ENCODE measurements around the gene SYNM. TPM values are rescaled to one million over a fixed set of nuclear protein-coding genes. Genes with fewer than 3 reads are reported as not detected.
"Not testable (repeated sequence)": the region's sequence is repeated elsewhere in the genome, so short reads cannot be mapped to it uniquely, and the experiment has no call there.

Gene SYNM
- total RNA-seq, 1 experiment from 2014 or later: 3.3 TPM

DNA sequence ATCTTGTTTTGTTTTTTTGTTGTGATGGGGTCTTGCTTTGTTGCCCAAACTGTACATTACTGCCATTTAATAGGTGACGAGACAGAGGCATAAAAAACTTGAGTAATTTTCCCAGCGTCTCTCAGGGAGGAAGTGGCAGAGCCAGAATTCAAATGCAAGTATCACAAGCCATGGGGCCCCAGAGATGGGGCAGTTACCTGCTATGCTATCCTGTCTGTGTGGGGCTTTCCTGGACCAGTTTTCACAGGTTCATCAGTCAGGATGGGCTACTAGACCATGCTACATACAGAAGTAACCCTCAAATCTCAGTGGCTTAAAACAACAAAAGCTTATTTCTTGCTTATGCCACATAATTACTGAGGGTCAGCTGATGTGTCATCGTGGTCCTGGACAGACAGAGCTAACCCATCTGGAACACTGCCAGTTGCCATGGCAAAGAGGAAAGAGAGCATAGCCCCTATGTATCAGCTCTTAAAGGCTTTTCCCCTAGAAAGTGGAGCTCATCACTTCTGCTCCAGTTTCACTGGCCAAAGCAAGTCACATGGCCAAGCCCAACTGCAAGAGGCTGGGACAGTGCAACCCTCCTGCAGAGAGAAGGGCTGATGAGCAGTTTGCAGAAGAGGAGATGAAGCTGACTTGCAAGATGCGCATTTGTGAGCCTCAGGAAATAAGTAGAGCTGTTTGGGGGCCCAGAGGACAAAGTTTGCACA lies 31.7 kb upstream of the SYNM start:
- intact Hi-C loops (cut with micrococcal nuclease): no loop called here
- RAD21 ChIA-PET (ENCODE audit: low non-redundant PET in 1 of 2, low total read pairs in 2 of 2, uncharacterized antibody in 2 of 2, unreplicated experiment in 2 of 2): no interaction called here
- Histone ChIP-seq H3K9me2 (ENCODE audit: insufficient read depth) (no peaks in the 10 kb centered on the region), H3K27ac (ENCODE audit: low read depth, low read length) (no peak overlapping the region), H3K27me3 (ENCODE audit: insufficient read depth, low read length) (no peaks in the 10 kb centered on the region), H4K20me1 (ENCODE audit: insufficient read depth) (no peaks in the 10 kb centered on the region), H3K9me3 (ENCODE audit: control insufficient read depth in 1 of 2, insufficient read depth in 1 of 2, low read depth in 1 of 2, low read length in 2 of 2) (no peaks in the 10 kb centered on the region), H3K4me2 (ENCODE audit: low read length) (no peak overlapping the region), H3K36me3 (ENCODE audit: control insufficient read depth in 1 of 2, insufficient read depth in 2 of 2, low read length in 2 of 2) (no peaks in the 10 kb centered on the region), H3K4me1 (ENCODE audit: control insufficient read depth in 1 of 2, insufficient read depth in 2 of 2, low read length in 2 of 2) (peaks cover 0 to 8% of the 10 kb centered on the region in 2 experiments; a peak in 3 of 4 replicates), H2AFZ (ENCODE audit: low read depth, low read length, poor library complexity, severe bottlenecking) (no peak overlapping the region), H3K4me3 (replicated peaks in 1 of 2; ENCODE audit: low read depth in 1 of 2, low read length in 2 of 2) (no peak overlapping the region), H3K79me2 (ENCODE audit: insufficient read depth, low read length) (no peaks in the 10 kb centered on the region), H3K9ac (ENCODE audit: low read length) (no peak overlapping the region)
- TF ChIP-seq MAX (IDR thresholded peaks at IDR 0.05): no peak
- no peak for TF ChIP-seq CEBPB (IDR thresholded peaks at IDR 0.05; ENCODE audit: low read depth)
- DNase-seq (ENCODE audit: low read depth, low spot score): no peak
- no peak for ATAC-seq
- no TSS peak for BruUV-seq (replicated peaks)
- CTCF ChIA-PET: interaction anchor here (1.3 kb wide), 2 partner anchors 15 to 554 kb away, joined by 4 to 5 read pairs; no protein-coding TSS in a partner anchor
- POLR2A ChIA-PET: no interaction called here

DNA sequence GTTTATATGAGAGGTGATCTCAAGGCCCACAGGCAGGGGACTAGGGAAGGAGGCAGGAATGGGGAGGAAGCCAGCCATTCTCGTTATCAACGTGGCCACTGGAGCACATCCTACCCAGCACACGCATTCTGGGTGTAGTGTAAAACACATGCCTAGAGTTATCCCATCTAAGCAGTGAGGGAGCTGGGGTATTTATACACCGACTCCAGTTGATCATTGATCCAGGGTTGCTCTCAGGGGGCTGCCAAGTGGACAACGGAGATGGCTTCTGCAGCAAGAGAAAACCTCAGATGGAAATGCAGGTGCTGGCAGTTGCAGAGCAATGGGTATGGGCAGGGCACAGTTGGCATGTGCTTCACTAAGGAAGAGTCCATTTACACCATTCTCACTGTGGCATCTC lies 30.4 kb upstream of the SYNM start:
- no peak for DNase-seq (ENCODE audit: low read depth, low spot score)
- no TSS peak for BruUV-seq (replicated peaks)
- Histone ChIP-seq H3K4me3 (replicated peaks in 1 of 2; ENCODE audit: low read depth in 1 of 2, low read length in 2 of 2) (no peak overlapping the region), H3K27me3 (ENCODE audit: insufficient read depth, low read length) (no peaks in the 10 kb centered on the region), H3K4me1 (ENCODE audit: control insufficient read depth in 1 of 2, insufficient read depth in 2 of 2, low read length in 2 of 2) (peaks cover 0 to 8% of the 10 kb centered on the region in 2 experiments; a peak in 3 of 4 replicates), H4K20me1 (ENCODE audit: insufficient read depth) (no peaks in the 10 kb centered on the region), H2AFZ (ENCODE audit: low read depth, low read length, poor library complexity, severe bottlenecking) (no peak overlapping the region), H3K9ac (ENCODE audit: low read length) (no peak overlapping the region), H3K9me3 (ENCODE audit: control insufficient read depth in 1 of 2, insufficient read depth in 1 of 2, low read depth in 1 of 2, low read length in 2 of 2) (no peaks in the 10 kb centered on the region), H3K9me2 (ENCODE audit: insufficient read depth) (no peaks in the 10 kb centered on the region), H3K36me3 (ENCODE audit: control insufficient read depth in 1 of 2, insufficient read depth in 2 of 2, low read length in 2 of 2) (no peaks in the 10 kb centered on the region), H3K79me2 (ENCODE audit: insufficient read depth, low read length) (no peaks in the 10 kb centered on the region), H3K27ac (ENCODE audit: low read depth, low read length) (no peak overlapping the region), H3K4me2 (ENCODE audit: low read length) (no peak overlapping the region)
- no peak for ATAC-seq
- intact Hi-C loops (cut with micrococcal nuclease): no loop called here
- POLR2A ChIA-PET: no interaction called here
- TF ChIP-seq EZH2 (IDR thresholded peaks at IDR 0.05) (no peak), EZH2phosphoT487 (IDR thresholded peaks at IDR 0.05; ENCODE audit: borderline replicate concordance) (no peak), SP1 (IDR thresholded peaks at IDR 0.05; ENCODE audit: low read depth) (no peak), POLR2AphosphoS5 (IDR thresholded peaks at IDR 0.05; ENCODE audit: low read depth, low read length) (no peak), RAD21 (IDR thresholded peaks at IDR 0.05; ENCODE audit: low read depth) (no peak), EGR1 (IDR thresholded peaks at IDR 0.05; ENCODE audit: low read depth) (no peak), FOSL1 (IDR thresholded peaks at IDR 0.05; ENCODE audit: low read depth) (no peak), CBX3 (IDR thresholded peaks at IDR 0.05; ENCODE audit: low read depth) (no peak), ELF1 (IDR thresholded peaks at IDR 0.05; ENCODE audit: borderline replicate concordance, low read depth) (no peak), CEBPB (IDR thresholded peaks at IDR 0.05; ENCODE audit: low read depth) (no peak)
- TF ChIP-seq, protein P1, sequence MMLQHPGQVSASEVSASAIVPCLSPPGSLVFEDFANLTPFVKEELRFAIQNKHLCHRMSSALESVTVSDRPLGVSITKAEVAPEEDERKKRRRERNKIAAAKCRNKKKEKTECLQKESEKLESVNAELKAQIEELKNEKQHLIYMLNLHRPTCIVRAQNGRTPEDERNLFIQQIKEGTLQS (IDR thresholded peaks at IDR 0.05): no peak
- RAD21 ChIA-PET (ENCODE audit: low non-redundant PET in 1 of 2, low total read pairs in 2 of 2, uncharacterized antibody in 2 of 2, unreplicated experiment in 2 of 2): no interaction called here
- CTCF ChIA-PET: interaction anchor here (1.3 kb wide), 1 partner anchor 555 kb away, joined by 4 read pairs; no protein-coding TSS in a partner anchor

DNA sequence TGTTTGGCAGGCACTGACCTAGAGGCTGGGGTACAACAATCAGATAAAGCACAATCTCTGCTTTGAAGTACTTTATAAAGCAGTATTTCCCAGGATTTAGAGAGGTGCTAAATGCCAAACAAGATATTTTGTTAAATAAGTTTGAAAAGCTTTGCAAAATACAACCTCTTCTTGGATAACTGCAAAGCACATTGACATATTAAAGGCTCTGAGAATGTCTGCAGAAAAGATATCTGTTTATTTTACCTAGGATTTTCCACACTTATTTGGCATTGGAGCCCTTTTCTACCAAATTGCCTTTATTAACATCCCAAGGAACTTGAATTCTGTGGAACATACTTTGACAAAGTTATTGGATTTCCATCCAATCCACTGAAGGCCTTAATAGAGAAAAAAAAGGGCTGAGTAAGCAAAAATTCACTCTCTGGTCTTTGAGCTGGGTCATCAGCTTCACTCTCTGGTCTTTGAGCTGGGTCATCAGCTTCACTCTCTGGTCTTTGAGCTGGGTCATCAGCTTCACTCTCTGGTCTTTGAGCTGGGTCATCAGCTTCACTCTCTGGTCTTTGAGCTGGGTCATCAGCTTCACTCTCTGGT lies 29.7 kb upstream of the SYNM start:
- POLR2A ChIA-PET; H3K4me2 ChIP-seq (ENCODE audit: low read length); ATAC-seq; H2AFZ ChIP-seq (ENCODE audit: low read depth, low read length, poor library complexity, severe bottlenecking); H3K4me1 ChIP-seq (ENCODE audit: control insufficient read depth in 1 of 2, insufficient read depth in 2 of 2, low read length in 2 of 2); H3K36me3 ChIP-seq (ENCODE audit: control insufficient read depth in 1 of 2, insufficient read depth in 2 of 2, low read length in 2 of 2); H3K27ac ChIP-seq (ENCODE audit: low read depth, low read length); H3K79me2 ChIP-seq (ENCODE audit: insufficient read depth, low read length); H3K4me3 ChIP-seq (replicated peaks in 1 of 2; ENCODE audit: low read depth in 1 of 2, low read length in 2 of 2); DNase-seq (ENCODE audit: low read depth, low spot score); RAD21 ChIA-PET (ENCODE audit: low non-redundant PET in 1 of 2, low total read pairs in 2 of 2, uncharacterized antibody in 2 of 2, unreplicated experiment in 2 of 2); H4K20me1 ChIP-seq (ENCODE audit: insufficient read depth); H3K9me3 ChIP-seq (ENCODE audit: control insufficient read depth in 1 of 2, insufficient read depth in 1 of 2, low read depth in 1 of 2, low read length in 2 of 2); H3K9ac ChIP-seq (ENCODE audit: low read length); BruUV-seq (replicated peaks); H3K27me3 ChIP-seq (ENCODE audit: insufficient read depth, low read length); H3K9me2 ChIP-seq (ENCODE audit: insufficient read depth): not testable (repeated sequence)
- intact Hi-C loops (cut with micrococcal nuclease): loop anchor here (5.0 kb wide), 2 partner anchors 298 to 428 kb away; partner anchors contain the start of gene IGF1R
- CTCF ChIA-PET: interaction anchor here (2.3 kb wide), 1 partner anchor 632 kb away, joined by 10 read pairs; no protein-coding TSS in a partner anchor

Measured in HCT116 (cell line).